Occipital lobe (tissue), 2 donors: ENCODE results near the gene FUT1. TPM values are rescaled to one million over a fixed set of nuclear protein-coding genes. Genes with fewer than 3 reads are reported as not detected.
A peak's percentile ranks its signal among the peaks of the same experiment; 100 is the strongest.

Source experiments
- DNase-seq: peaks from one replicate; lab custom pipeline; 2025; lab: John Stamatoyannopoulos, UW
- total RNA-seq: library from RNA; depleted of rRNA; stranded (reverse); fragments of >200 nt; gene quantifications from one replicate; pipeline ENCODE4 v1.2.3, GENCODE V29; 2014

Gene FUT1
- total RNA-seq, 1 donor from 2014 or later: 0.47 TPM

DNA sequence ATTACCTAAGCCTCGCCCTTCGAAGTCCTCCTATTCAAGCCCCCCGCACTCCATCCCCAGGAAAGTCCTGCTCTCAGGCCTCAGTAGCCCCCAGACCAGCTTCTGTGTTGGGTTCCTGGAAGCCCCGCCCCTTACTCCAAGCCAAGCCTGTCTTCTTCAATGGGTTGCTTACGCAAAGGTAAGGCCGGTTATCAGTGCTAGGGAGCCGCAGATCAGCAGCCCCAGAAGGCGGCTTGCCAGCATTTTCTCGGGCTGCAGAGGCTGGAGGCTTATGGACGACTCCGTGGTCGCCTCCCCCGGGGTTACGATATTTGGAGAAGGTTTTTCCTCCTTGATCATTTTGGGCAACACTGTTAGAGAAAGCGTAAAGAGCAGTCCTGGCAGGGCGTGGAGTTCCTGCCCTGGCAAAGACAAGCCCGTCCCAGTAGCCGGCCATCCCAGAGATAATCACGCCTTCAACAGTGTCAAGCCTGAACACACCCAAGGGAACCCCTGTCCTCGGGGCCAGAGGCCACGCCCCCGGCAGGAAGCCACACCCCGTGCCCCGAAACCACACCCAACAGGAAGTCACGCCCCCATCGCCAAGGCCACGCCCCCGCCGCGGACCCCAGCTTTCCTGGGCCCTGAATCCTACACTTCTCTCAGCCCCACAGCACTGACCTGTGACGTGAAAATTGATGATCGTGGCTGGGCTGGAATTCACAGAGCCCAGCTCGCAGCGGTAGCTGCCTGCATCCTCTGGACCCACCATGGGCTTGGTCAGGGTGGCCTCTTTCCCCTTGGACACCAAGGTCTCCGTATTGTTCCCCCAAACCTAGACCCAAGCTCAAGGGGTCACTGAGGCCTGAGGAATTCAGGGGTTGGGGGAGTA lies 11.1 kb downstream of the FUT1 start:
- DNase-seq: no peak

- DNase-seq: no peak
Observed at GRCh38 chr19:48740164-48740972, 12.1 kb downstream of the FUT1 start, which contains the start of gene RASIP1. RASIP1 (minus strand) TSS chr19:48740610; CDS start chr19:48740282, 328 bp downstream.

DNA sequence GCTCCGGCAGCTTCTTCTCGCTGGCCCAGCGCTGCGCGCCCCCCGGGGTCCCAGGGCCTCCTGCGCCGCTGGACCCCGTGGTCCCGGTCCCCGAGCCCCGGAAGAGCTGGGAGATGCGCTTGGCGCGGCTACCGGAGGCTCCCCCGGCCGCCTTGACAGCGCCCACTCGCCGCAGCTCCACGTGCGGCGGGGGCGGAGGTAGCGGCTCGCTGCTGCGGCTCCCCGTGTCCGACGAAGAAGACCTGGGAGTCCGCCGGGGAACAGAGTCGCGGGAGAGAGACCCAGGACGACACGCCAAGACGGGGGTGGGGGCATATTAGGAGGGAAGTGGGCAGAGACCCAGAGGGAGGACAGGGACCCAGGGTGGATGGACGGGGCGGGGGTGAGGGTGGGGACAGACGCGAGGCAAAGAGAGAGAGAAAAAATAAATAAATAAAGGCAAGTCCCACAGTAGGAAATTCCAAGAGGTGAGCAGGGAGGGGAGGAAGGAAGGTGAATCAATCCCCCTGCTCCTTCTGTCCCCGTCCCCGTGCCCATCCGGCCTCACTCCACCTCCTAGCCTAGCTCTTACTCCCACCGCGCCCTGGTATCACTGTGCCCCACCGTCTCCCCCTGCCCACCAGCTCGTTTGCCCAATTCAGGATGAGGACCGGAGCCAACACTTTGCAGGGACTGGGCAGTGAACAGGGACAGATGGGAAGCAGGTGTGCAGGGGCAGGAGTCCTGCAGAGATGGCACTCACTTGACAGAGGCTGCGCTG lies 12.9 kb downstream of the FUT1 start:
- no peak for DNase-seq

DNA sequence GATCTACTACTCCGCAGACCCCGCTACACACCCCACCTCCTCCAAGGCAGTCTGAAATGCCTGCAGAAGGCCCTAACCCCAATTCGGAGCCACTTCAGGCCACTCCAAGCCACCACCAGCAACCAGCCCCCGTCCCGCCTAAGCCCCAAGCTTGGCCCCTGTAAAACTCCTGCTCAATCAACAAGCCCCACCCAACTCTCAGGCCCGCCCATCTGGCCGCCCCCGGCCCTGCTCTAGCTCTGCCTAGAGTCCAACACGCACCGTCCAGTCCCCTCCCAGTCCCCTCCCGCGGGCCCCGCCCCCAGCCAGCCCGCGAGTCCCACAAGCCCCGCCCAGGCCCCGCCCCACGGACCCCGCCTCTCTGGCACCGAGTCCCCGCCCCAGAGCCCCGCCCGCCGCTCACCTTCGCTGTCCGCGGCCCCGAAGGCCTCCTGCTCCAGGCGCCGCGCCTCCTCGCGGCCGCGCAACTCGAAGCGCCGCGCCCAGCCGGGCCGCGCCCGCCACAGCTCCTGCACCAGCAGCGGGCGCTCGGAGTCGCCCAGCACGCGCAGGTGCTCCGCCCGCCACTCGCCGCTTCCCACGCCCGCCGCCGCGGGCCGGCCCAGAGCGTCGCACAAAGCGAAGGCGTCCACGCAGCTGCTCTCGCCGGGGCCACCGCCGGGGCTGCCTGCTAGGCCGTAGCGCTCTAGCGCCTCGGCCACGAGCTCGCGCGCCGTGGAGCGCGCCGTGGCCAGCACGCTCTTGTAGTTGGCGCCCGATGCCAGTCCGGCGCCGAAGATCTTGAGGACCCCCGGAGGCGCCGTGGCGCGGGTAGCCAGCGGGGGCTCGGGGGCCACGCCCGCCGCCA lies 13.7 kb downstream of the FUT1 start:
- DNase-seq: peak; percentile 82

- no peak for DNase-seq
Observed at GRCh38 chr19:48737360-48737998, 15.0 kb downstream of the FUT1 start.

DNA sequence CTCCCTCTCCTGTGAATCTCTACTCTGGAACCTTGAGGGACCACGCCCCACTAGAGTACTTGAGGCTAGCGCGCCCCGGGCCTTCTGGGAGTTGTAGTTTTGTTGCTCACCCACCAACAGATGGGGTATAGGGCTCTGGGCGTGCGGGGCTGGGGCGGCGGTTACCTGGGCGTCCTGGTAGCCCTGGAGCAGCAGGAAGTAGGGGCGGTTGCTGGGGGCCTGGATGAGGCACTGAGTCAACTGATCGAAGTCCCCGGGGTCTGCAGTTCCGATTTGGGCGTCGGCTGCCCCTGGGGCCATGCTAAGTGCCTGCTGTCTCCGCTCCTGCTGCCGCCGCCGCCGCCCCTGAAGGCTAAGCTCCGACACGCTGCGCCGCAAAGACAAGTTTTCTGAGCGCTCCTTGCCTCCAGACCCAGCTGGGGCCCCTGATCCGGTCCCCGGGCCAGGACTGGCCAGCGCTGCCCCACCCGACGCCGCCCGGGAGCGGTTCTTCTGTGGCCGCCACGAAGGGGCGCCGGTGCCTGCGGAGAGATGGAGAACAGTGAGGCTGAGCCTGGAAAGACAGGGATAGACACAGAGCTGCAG lies 17.3 kb downstream of the FUT1 start:
- DNase-seq: no peak

DNA sequence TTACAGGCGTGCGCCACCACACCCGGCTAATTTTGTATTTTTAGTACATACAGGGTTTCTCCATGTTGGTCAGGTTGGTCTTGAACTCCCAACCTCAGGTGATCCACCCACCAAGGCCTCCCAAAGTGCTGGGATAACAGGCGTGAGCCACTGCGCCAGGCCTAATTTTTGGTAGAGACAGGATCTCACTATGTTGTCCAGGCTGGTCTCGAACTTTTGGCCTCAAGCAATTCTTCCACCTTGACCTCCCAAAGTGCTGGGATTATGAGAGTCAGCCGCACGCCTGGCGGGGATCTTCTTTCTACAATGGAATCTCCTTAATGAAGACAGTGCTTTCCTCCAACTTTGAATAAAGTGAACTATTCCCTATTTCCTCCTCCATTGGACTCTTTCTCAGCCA lies 17.8 kb downstream of the FUT1 start:
- no peak for DNase-seq

- no peak for DNase-seq
Observed at GRCh38 chr19:48731452-48731851, 21.0 kb downstream of the FUT1 start.

GRCh38 chr19:48728911-48729664 lies 23.4 kb downstream of the FUT1 start:
- no peak for DNase-seq

GRCh38 chr19:48726556-48726955 lies 25.9 kb downstream of the FUT1 start:
- DNase-seq: no peak

DNA sequence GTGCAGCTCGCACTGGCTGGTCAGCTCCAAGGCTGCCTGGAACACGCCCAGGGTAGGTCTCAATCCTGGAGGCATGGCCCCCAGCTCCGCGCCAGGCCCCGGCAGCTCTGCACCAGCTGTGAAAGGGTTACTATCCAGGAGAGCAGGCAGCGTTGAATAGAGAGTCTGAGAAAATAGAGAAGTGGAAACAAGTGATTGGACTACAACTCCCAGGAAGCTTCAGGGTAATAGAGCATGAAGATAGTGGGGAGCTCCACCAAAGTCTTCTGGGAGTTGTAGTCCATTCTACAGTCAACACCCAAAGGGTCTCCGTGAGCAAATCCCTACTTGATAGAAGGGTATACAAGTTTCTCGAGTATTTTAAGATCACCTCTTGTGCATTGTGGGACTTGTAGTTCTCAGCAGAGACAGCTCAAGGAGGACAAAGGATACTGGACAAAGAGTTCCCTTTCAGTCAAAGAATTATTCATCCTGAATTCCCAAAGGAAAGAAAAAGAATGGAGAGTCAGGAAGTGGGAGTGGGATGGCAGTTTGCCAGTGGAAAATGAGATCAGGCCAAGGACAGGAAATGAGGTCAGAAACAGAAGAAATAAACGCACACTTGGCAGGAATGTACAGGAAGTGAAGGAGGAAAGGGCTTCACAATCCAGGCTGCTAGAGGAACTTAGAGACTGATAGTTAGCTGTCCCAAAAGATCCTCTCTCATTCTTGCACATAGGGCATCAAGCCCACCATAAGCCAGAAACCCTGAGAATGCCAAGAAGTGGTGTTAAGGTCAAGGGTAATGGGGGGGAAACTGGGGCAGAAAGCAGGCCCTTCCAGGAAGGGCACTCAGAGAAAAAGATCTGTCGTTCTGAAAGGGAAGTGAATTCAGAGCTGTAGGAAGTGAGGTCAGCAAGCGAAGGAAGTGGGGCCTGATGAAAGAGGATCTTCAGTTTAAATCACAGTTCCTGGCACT lies 27.4 kb downstream of the FUT1 start:
- DNase-seq: no peak

DNA sequence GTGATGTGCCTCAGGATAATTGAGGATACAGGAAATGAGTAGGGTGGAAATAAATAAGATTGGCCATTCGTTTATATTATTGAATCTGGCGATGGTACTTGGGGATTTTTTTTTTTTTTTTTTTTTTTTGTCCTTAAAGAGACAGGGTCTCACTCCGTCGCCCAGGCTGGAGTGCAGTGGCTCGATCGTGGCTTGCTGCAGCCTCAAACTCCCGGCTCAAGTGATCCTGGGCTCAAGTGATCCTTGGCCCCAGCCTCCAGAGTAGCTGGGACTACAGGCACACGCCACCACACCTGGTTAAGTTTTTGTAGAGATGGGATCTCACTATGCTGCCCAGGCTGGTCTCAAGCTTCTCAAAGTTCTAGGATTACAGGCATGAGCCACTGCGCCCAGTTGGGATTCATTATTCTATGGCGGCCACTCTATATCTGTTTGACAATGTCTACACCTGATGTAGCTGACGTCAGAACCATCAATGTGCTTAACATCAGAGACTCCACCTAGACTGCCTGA lies 30.2 kb downstream of the FUT1 start:
- DNase-seq: no peak

- peak; percentile 98 for DNase-seq
Observed at GRCh38 chr19:48720613-48721296, 31.7 kb downstream of the FUT1 start.

- DNase-seq: no peak
Observed at GRCh38 chr19:48720251-48720612, 32.2 kb downstream of the FUT1 start.

DNA sequence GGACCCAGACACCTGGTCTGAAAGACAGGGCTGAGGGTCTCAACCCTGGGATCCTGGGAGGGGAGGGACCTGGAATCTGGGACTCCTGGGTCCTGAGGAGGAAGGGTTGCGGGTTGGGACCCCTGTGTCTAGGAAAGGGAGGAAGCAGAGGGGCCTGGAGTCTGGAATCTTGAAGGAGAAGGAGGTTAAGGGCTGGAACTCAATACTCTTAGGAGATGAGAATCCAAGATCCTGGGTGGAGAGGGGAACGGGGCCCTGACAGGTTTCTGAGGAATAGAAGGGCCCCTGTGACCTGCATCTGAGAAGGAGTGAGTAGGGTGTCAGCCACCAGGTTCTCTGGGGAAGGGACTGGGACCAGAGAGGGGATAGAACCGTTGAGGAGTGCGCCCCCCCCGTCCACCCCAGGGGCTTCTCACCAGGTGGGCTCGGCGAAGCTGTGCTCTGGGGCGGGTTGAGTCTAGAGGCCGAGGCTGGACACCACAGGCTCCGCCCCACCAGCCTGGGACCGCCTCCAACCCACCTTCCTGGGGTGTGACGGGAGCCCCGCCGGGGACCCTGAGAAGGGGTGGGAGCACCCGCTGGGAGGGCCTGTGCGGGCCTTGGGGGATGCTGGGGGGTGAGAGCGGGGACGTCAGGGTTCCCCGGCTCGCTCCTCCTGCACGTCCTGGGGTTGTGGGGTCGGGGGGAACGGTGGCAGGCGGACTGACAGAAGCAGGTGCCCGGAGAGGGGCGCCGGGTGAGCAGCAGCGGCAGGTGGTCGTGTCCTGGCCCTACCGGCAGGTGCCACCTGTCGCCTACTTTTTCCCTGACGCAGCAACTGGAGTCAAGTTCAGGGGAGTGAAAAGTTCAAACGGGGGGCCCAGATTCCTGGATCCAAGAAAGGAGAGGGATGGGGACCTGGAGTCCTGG lies 32.9 kb downstream of the FUT1 start, which contains the start of gene MAMSTR:
MAMSTR (minus strand) TSS at position 463 of the 909 bp plus-strand sequence. CDS start 694 bp downstream, outside the sequence.
- DNase-seq: no peak

DNA sequence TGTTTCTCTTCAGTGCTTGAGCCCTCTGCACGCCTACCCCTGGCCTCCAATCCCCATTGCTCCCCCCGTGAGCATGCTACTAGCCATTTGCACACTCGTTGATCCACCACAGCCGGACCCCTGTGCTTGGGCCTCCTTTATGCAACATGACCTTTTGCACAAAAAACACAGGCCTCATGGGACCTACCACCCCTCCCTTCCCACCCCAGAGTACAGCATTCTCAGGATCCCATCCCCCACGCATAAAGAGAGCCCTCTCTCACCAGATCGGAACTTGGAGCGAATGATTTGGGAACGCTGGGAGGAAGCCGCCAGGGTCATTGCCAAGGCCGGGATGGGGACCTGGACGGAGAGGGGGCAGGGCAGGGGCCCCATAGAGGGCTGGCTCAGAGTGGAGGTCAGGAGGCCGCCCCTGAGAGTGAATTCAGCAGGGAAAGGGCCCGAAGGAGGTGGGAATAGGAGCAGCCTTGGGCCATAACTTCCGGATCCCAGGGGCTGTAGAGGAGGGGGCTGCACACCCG lies 33.7 kb downstream of the FUT1 start:
- no peak for DNase-seq
